Measurements from ENCODE around the gene MCCD1.

Gene MCCD1

GRCh38 chr6:31567531-31568370 is 39.0 kb downstream of the MCCD1 start:
- H3K4me3 ChIP-seq (ENCODE audit: low read depth, low read length): no peak overlapping the region
- no peak for DNase-seq (ENCODE audit: low read depth)
- no peak for TF ChIP-seq CTCF (IDR thresholded peaks at IDR 0.05; ENCODE audit: control insufficient read depth, extremely low read depth, insufficient read depth)

- no peak for DNase-seq (ENCODE audit: low read depth)
- no peak for TF ChIP-seq CTCF (IDR thresholded peaks at IDR 0.05; ENCODE audit: control insufficient read depth, extremely low read depth, insufficient read depth)
- H3K4me3 ChIP-seq (ENCODE audit: low read depth, low read length): no peak overlapping the region
These were observed 39.8 kb downstream of the MCCD1 start for GRCh38 chr6:31568537-31568961.

GRCh38 chr6:31569861-31570536 is 41.2 kb downstream of the MCCD1 start:
- TF ChIP-seq CTCF (IDR thresholded peaks at IDR 0.05; ENCODE audit: control insufficient read depth, extremely low read depth, insufficient read depth): no peak
- no peak overlapping the region for H3K4me3 ChIP-seq (ENCODE audit: low read depth, low read length)
- no peak for DNase-seq (ENCODE audit: low read depth)

- DNase-seq (ENCODE audit: low read depth): no peak
- H3K4me3 ChIP-seq (ENCODE audit: low read depth, low read length): no peak within 1 kb of the TSS
- no peak for TF ChIP-seq CTCF (IDR thresholded peaks at IDR 0.05; ENCODE audit: control insufficient read depth, extremely low read depth, insufficient read depth)
These were observed 43.5 kb downstream of the MCCD1 start, which contains the start of gene LTA for GRCh38 chr6:31572041-31572911. LTA (plus strand) TSS chr6:31572289; CDS start chr6:31572743, 454 bp downstream.

- H3K4me3 ChIP-seq (ENCODE audit: low read depth, low read length): no peak overlapping the region
- no peak for TF ChIP-seq CTCF (IDR thresholded peaks at IDR 0.05; ENCODE audit: control insufficient read depth, extremely low read depth, insufficient read depth)
- no peak for DNase-seq (ENCODE audit: low read depth)
These were observed 44.7 kb downstream of the MCCD1 start for GRCh38 chr6:31573239-31574105.
